ENCODE results near the gene CYP3A4.

DNA sequence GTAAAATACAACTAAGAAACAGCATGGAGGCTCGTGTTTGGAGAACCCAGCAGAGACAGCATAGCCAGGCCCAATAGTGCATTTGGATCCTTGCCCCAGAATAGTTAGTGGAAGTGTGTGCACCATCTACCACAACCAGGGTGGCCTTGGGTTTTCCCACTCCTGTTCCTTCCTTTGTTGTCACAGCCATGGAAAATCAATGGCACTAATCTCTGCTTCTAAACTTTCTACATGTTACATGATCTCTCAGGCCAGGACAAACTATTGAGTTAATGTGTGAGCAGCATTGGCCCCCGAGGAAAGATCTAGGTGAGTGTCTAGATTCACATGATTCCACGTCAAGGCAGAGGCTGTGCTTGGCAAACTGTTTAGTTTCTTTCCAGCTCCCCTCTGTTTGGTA, 51.0 kb downstream of the CYP3A4 start:
- TF ChIP-seq POLR2AphosphoS5 (IDR thresholded peaks at IDR 0.05) = no peak
- TF ChIP-seq, protein P1, sequence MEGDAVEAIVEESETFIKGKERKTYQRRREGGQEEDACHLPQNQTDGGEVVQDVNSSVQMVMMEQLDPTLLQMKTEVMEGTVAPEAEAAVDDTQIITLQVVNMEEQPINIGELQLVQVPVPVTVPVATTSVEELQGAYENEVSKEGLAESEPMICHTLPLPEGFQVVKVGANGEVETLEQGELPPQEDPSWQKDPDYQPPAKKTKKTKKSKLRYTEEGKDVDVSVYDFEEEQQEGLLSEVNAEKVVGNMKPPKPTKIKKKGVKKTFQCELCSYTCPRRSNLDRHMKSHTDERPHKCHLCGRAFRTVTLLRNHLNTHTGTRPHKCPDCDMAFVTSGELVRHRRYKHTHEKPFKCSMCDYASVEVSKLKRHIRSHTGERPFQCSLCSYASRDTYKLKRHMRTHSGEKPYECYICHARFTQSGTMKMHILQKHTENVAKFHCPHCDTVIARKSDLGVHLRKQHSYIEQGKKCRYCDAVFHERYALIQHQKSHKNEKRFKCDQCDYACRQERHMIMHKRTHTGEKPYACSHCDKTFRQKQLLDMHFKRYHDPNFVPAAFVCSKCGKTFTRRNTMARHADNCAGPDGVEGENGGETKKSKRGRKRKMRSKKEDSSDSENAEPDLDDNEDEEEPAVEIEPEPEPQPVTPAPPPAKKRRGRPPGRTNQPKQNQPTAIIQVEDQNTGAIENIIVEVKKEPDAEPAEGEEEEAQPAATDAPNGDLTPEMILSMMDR (IDR thresholded peaks at IDR 0.05) = no peak
- no peak for TF ChIP-seq POLR2A (IDR thresholded peaks at IDR 0.05)
- no peak for TF ChIP-seq EP300 (IDR thresholded peaks at IDR 0.05)
